Right renal pelvis (tissue), 4 donors: ENCODE results near the gene NOTCH3. TPM values are rescaled to one million over a fixed set of nuclear protein-coding genes. Genes with fewer than 3 reads are reported as not detected.

Experiments used
- DNase-seq, 4 donors: peaks; one replicate each; pipeline ENCODE4 v3.0.0-alpha.2; 2013; ENCODE audit warnings: low read depth in 4 of 4, low spot score in 3 of 4, missing footprints in 1 of 4
- polyA plus RNA-seq, 4 donors: library from polyadenylated mRNA; unstranded; fragments of 120-200 nt; gene quantifications; one replicate each; pipeline ENCODE4 v1.2.1, GENCODE V29; 2013; ENCODE audit not compliant: insufficient read length in 4 of 4

NOTCH3 gene
- polyA plus RNA-seq, 4 donors: 92.8 to 131 (median 98.9) TPM

DNA sequence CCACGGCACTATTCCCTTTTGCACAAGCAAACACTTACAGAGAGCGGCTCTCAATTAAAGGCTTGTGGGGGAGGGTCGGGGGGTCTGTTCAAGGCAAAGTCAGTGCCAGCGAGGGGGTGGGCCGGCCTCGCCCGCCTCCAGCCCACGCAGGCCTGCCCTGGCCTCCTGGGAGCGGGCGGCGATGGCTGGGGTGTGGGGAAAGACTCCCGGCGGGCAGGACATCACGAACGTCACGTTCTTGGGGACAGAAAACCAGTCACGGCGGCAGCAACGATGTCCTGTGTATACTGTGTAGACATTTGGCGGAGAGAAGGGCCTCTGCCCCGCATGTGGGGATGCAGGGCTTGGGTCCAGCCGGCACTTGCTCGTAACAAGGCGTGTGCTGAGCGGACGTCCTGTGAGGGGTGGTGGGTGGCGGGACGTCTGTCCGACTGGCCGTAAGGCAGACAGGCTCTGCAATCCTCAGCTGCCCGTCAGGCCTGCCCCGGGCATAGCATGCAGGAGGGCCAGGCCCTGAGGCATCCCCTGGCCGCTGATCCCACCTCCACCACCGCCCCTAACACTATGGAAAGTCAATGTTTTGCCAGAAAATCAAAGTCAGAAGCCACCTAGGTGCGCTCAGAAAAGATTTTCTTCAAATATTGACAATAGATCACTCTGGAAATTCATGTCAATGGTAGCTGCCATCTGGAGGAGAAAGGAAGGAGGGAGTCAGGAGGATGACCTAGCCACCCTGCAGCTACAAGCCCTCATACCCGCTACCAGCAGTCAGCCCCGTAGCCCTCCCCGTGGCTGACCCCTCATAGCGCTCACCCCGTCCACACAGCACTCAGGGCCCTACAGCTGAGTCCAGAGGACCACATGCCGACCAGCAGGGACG, 37.2 kb upstream of the NOTCH3 start:
- DNase-seq: no peak

DNA sequence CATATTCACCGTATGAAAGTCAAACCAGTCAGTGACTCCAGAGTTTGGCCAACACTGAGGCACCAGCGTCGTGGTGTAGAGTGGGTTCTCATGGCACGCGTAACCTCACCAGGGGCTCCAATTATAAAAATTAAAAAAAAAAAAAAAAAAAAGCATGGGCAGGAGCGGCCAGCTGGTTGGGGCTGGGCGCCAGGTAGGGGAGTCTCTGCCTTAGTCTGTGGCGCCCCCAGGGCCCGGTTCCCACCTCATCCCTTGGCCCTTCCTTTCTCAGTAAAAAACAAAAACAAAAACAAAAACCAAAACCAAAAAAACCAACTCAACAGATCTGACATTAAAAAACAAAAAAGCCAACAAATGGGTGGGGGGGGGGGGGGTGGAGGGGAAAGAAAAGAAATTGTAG, 36.1 kb upstream of the NOTCH3 start:
- no peak for DNase-seq

DNA sequence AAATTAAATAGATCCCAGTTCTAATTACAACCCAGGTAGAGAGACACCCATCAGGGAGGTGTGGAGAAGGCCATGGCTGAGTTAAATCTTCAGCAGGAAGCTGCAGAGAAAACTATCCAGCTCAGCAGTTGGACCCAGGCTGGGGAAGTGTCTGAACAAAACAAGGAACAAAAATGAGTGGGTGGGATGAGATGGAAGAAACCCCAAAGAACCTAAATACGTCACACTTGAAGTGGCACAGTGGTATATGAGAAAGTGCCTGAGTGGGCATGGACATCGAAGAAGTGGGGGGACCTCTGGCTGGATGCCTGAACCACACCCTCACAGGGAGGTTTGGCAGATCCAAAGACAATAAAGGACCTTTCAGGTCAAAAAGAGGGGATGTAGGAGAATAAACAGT, 35.0 kb upstream of the NOTCH3 start:
- DNase-seq: no peak

DNA sequence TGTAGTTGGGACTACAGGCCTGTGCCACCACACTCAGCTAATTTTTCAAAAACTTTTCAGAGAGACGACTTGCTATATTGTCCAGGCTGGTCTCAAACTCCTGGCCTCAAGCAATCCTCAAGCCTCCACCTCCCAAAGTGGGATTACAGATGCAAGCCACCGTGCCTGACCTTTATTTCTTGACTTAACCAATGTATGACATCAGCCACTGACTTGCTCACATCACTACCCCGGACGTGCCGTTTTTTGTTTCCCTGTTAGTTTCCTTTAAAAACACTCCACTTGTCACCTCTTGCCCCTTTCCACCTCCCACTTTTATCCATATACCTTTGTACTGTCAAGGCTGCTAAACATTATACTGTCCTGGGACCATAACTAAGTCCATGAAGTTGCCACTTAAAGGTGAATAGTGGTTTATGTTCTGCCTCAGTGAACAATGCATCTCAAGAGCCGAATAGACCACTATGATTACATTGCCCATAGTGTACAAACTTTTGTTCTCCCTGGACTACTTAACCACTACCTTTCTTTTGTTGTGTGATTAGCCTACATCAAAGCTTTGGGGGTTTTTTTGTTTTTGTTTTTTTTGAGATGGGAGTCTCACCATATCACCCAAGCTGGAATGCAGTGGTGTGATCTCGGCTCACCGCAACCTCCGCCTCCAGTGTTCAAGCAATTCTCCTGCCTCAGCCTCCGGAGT, 33.8 kb upstream of the NOTCH3 start:
- no peak for DNase-seq

DNA sequence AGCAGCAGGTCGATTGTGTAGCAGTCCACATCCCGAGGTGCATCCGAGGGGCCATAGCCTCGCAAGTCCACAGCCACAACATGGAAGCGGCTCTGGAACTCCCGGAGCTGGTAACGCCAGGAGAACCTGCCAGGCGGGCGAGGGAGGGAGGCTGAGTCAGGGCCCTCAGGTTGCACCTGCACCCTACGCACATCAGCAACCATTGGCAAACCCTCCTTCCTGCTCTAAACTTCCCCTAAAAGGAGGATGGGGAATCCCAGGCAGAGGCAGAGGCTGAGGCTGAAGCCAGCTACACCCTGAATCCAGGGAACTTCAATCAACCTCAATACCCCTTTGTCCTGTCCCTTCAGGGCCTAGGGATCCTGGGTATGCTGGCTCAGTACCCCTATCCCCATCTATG, 30.5 kb upstream of the NOTCH3 start:
- DNase-seq: no peak

DNA sequence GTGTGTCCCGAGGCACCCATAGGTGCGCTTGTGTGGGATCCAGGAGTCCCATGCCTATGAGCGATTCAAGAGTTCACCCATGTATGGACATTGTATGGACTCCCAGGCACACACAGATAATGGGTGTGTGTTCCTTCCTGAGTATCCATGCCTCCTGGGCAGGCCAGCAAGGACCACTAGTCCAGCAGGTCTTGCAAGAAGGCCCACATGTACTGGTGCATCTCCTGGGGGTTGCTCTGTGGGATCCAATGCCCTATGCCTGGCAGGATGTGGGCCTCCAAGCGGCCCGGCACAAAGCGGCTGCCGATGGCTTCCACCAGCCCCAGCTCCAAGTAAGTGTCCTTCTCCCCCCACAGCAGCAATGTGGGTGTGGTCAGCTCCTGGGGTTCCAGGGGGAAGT, 26.5 kb upstream of the NOTCH3 start:
- no peak for DNase-seq

DNA sequence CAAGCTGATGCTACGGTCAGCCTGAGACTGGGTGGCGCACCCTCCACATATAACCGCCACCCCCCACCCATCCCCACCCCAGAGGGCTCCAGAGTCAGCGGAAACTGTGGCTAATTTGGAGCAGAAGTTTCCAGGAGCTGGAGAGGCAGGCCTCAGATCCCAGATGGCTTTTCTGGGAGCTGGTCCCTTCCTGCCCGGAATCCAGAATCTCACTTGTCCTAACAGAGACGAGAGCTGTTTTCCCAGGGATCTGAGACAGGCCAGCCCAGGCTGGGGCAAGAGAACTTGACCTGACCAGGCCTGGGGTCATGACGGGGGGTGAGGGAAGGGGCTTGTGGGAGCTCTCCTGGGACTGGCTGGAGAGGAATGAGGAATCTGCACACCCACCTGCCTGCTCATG, 25.0 kb upstream of the NOTCH3 start:
- DNase-seq: no peak

DNA sequence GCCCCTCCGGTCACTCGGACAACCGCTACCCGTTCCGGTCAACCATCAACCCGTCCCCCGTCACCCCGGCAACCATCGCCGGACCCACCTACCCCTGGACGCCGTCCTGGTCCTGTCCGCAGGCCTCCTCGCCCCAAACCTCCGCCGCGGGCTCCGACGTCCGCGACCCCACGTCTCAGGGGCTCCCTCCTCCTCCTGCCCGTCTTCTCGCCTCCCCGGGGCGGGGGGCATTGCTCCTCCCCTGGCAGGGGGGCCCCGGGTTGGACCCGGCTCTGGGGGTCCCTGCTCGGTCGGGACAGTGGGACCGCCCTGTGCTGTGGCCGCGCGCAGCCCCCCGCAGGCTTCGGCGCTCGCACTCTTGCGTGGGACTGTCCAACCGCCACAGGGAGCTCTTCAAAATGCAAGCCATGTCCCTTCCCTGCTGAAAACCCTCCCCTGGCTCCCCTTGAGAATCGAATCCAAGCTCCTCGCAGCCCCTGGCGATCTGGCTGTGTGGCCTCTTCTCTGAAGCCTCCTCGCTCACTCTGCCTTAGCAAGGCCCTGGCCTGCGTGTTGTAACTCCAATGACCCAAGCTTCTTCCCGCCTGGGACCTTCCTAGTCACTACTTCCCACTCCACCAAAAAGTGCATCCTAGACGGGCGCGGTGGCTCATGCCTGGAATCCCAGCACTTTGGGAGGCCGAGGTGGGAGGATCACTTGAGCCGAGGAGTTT, 23.0 kb upstream of the NOTCH3 start:
- DNase-seq: no peak

DNA sequence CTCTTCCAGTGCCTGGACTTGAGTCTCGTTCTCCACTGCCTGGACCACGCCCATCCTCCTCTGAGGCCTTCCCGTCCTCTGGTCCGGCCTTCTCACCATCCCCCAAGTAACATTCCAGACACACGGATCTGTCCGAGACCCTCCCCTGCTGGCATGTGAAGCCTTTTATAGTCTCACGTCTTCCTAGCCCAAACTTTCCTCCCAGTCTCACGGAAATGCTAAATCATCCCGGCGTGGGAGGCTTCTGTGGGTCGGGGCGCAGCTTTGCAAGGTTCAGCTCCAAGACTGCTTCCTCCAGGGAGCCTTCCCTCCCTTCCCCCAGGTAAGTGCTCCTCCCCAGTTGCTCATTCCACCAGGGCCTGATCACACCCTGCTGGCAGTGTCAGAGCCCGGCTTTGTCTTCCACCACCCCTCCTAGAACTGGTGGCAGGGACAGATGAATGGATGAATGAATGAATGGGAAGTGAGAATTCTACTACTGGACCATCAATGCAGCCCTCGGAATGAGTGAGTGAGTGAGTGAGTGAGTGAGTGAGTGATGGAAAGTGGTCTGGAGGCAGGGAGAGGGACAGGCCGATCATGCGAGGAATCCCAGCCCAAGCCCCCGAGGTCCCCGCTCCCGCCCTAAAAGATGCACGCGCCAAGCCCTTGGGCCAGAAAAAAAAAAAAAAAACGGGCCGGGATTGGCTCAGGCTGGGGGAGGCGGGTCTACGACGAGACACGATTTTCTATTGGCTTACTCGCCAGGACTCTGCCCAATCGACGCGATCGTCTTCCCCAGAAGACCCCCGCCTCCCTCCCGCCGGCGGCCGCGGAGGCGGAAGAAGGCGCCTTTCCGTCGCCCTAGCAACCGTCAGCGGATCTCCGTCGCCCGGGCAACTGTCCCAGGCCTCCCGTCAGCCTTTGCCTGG, 22.2 kb upstream of the NOTCH3 start:
- peak; percentile 91 to 94 (median 92) for DNase-seq

DNA sequence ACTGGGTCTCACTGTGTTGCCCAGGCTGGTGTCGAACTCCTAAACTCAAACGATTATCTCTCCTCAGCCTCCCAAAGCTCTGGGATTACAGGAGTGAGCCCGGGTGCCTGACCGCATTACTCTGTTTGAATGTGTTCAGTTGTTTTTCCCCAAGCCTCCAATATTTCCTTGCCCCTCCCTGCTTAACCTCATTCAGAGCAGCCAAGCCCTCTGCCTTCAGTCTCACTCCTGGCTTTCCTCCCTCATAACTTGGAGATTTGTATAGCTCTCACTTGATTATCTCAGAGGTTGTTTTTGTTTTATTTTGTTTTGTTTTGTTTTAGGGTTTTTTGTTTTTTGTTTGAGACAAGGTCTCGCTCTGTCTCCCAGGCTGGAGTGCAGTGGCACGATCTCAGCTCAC, 20.0 kb upstream of the NOTCH3 start:
- DNase-seq: no peak

DNA sequence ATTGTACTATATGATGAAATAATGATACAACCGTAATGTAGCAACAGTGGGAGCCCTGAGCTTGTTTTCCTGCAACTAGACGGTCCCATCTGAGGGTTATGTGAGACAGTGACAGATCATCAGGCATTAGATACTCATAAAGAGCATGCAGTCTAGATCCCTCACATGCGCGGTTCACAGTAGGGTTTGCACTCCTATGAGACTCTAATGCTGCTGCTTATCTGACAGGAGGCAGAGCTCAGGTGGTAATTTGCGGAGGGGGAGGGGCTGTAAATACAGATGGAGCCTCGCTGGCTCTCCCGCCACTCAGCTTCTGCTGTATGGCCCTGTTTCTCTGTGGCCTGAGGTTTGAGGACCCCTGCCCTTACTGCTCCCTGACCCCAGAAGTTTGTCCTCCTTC, 17.7 kb upstream of the NOTCH3 start:
- no peak for DNase-seq

DNA sequence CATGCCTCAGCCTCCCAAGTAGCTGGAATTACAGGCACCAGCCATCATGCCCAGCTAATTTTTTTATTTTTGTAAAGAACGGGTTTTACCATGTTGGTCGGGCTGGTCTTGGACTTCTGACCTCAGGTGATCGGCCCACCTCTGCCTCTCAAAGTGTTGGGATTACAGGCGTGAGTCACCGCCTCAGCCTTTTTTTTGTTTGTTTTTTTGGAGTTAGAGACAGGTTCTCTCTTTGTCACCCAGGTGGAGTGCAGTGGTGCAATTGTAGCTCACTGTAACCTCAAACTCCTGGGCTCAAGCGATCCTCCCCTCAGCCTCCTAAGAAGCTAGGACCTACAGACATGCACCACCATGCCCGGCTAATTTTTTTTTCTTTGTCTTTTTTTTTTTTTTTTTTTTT, 15.6 kb upstream of the NOTCH3 start:
- no peak for DNase-seq

DNA sequence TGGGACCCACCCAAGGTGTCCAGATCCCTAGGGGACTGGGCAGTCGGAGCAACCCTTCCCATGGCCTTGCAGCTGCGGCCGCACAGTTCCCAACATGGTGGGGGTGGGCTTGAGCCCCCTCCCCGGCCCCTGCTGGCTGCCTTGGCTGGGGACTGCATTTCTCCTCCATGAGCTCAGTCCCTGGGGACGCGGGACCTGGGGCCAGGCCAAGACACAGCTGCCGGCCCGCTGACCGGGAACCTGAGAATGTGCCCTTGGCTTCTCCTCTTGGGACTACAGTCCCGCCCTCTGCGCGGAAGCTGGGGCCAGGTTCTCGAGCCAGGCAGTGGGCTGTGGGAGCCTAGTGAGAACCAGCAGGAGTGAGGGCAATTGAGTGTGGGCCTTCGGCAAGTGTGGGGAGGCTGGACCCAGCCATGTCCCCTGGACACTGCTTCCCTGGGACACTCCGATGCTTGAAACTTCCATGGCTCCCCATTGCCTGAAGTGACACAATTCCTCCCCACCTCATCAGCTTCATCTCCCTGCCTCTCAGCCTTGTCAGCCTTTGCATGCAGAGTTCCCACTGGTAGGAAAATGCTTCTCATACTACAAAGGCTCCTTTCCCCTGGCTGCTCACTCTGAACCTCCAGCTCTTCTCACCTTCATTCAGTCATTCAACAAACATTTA, 13.1 kb upstream of the NOTCH3 start:
- DNase-seq: no peak

DNA sequence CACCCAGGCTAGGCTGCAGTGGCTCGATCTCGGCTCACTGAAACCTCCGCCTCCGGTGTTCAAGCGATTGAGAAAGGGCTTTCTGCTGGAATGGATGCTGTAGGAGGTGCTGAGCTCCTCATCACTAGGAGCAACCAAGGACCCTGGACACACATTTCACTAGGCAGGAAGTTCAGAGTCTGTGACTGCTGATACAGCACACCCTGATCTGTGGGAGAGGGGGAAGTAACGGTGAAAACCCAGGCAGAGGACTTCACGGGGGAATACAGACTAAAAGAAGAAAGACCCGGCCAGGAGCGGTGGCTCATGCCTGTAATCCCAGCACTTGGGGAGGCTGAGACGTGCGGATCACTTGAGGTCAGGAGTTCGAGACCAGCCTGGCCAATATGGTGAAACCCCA, 11.9 kb upstream of the NOTCH3 start:
- no peak for DNase-seq

DNA sequence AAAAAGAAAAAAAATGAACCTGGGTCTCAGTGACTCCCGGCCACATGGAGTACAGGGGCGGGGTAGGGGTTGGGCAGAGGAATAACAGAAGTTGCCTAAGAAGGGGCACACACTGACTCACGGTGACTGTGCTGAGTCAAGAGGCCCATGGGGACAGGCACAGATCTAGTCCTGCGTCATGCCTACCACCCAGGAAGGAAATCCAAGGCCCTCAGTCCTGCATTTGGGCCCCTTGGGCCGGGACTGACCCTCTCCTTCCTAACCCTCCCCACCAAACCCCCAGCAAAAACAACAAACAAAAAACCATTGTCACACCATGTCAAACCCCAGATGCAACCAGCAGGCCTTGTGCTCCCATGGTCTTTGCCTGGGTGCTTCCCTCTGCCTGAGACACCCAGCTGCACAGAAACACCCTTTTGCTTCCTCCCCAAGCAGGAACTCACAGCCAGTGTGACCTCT, 9.6 kb upstream of the NOTCH3 start:
- no peak for DNase-seq

DNA sequence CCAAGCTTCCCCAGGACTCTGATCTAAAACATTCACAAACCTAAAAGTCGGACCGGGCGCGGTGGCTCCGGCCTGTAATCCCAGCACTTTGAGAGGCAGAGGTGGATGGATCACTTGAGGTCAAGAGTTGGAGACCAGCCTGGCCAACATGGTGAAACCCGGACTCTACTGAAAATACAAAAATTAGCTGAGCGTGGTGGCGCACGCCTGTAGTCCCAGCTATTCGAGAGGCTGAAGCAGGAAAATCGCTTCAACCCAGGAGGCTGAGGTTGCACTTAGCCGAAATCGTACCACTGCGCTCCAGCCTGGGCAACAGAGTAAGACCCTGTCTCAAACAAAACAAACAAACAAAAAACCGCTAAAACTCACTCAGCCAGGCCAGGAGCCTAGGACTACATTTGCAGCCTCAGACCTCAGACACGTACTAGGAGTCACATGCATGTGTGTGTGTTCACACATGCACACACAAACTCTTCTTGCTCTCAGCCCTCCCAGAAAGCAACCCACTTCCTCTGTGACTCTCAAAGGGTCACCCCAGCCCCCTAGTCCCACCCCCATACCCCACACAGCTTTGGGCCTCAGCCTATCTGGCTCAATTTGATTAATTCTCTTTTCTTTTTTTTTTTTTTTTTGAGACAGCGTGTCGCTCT, 704 bp upstream of the NOTCH3 start:
- no peak for DNase-seq

DNA sequence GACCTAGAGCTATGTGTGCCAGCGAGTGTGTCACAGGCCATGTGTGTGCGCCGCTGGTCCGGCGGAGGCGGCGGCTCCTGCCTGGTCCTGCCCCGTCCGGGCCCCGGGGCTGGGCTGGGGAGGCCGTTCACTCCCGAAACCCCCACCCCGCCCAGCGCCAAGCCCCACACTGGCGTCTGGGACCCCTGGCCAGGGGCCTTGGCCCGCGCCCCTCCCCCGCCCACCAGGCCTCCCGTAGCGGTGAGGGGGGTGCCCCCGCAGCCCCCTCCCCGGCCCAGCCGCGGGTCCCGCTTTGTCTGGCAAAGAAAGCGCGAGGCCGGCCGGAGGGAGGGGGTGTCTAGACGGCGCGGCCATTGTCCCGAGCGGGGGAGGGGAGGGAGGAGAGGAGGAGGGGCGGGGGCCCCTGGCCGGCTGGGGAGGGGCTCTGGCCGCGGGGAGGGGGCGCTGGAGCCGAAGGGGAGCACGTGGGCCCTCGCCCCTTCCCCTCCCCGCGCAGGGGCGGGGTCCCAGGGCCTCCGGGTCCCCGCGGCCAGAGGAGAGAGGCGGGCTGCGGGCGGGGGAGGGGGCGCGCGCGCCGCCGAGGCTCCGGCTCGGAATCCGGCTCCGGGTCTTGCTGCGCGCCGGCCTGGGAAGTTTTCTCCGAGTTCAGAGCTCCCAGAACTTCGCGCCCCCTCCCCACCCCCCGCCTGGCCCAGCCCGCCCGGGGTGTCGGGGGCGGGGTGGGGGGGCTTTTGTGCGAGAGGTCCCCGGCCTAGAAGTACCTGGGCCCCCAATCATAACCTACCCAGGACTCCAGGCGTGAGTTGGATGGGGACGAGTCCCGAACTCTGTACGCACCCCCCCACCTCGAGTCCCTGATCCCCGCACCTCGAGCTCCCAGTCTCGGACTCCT, 888 bp downstream of the NOTCH3 start:
- peak in 3 of 4 donors; percentile 63 to 67 (median 65) for DNase-seq

DNA sequence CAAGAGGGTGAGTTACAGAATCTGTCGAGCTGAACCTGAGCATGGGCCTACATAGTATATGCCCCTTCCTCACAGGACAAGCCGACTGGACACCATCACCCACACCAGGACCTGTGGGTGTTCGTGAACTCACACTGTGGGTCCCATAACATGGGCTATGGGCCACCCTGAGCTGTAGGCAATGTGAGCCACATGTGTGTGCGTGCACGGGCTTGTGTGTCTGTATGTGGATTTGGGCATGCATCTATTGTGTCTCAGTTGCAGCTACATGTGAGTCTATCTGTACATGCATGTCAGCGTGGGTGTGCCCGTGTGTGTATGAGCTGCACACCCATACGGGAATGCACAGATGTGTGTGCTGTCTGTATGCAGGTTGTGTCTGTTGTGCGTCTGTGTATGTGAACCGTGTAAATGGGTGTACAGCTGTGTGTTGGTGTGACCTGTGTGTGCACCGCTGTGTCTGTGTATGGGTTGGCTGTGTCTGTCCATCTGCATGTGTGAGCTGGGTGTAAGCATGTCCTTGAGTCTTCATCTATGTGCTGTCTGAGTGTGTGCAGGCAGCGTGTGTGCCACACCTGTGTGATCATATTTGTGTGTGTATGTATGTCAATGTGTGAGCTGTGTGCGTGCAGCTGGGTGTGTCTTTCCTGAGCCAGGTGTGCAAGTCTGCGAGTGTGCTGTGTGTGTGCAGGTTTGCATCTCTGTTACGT, 1.7 kb downstream of the NOTCH3 start:
- DNase-seq: no peak
